Measurements from ENCODE around the gene E2F8. TPM values are rescaled to one million over a fixed set of nuclear protein-coding genes. Genes with fewer than 3 reads are reported as not detected.

The E2F8 gene
- total and polyA plus RNA-seq, 2 experiments from 2014 or later: 8.3 to 10.6 TPM

GRCh38 chr11:19244084-19244483, 3.3 kb upstream of the E2F8 start (continued):
- no peak for TF ChIP-seq ZNF462 (CRISPR knock-in tag; IDR thresholded peaks at IDR 0.05)
- no peak for TF ChIP-seq ZNF114 (CRISPR knock-in tag; IDR thresholded peaks at IDR 0.05)
- TF ChIP-seq CREB1 (CRISPR knock-in tag; IDR thresholded peaks at IDR 0.05; ENCODE audit: low read depth): no peak
- TF ChIP-seq ZNF331 (CRISPR knock-in tag; IDR thresholded peaks at IDR 0.05; ENCODE audit: low read depth): no peak
- TF ChIP-seq JUNB (IDR thresholded peaks at IDR 0.05; ENCODE audit: unreplicated experiment): no peak
- TF ChIP-seq ETS1 (IDR thresholded peaks at IDR 0.05): no peak

GRCh38 chr11:19243613-19244012, 2.9 kb upstream of the E2F8 start:
- H3F3A ChIP-seq (replicated peaks; ENCODE audit: low read depth): peaks cover 4% of the 10 kb centered on the region; the same call in 1 of the 2 replicates
- no peaks in the 10 kb centered on the region for H3K79me2 ChIP-seq (replicated peaks; ENCODE audit: insufficient read depth)
- H3K27me3 ChIP-seq (ENCODE audit: insufficient read depth): peaks cover 32% of the 10 kb centered on the region
- no peaks in the 10 kb centered on the region for H3K36me3 ChIP-seq (ENCODE audit: insufficient read depth)
- no peak overlapping the region for H3K4me2 ChIP-seq
- ATAC-seq (no peak), DNase-seq (ENCODE audit: low spot score) (no peak)
- no peak overlapping the region for H3K4me3 Mint-ChIP-seq
- no peak overlapping the region for H3K4me3 ChIP-seq
- peaks cover 9% of the 10 kb centered on the region; the same call in 2 of the 3 replicates for H3K36me3 Mint-ChIP-seq (ENCODE audit: low read depth)
- H3K4me1 ChIP-seq (ENCODE audit: insufficient read depth): no peaks in the 10 kb centered on the region
- H3K27me3 Mint-ChIP-seq (ENCODE audit: insufficient read depth, low read depth, poor library complexity): peaks cover 28% of the 10 kb centered on the region
- H3K27ac Mint-ChIP-seq: no peak overlapping the region
- no peak for TF ChIP-seq EZH2phosphoT487 (IDR thresholded peaks at IDR 0.05; ENCODE audit: unreplicated experiment)
- no peak for TF ChIP-seq NANOG (IDR thresholded peaks at IDR 0.05; ENCODE audit: borderline replicate concordance)
- TF ChIP-seq ZNF331 (CRISPR knock-in tag; IDR thresholded peaks at IDR 0.05; ENCODE audit: low read depth): no peak
- no peak for TF ChIP-seq ETS1 (IDR thresholded peaks at IDR 0.05)
- TF ChIP-seq EZH2 (IDR thresholded peaks at IDR 0.05; ENCODE audit: low read depth, unreplicated experiment): no peak
- no peak for TF ChIP-seq JUNB (IDR thresholded peaks at IDR 0.05; ENCODE audit: unreplicated experiment)
- no peak for TF ChIP-seq STAT1 (IDR thresholded peaks at IDR 0.05; ENCODE audit: unreplicated experiment)
- peaks cover 5% of the 10 kb centered on the region; the same call in 2 of the 3 replicates for H3K4me1 Mint-ChIP-seq
- no peak overlapping the region for H2AFZ ChIP-seq
- H3K9me3 Mint-ChIP-seq: peaks cover 10% of the 10 kb centered on the region; the same call in 2 of the 3 replicates
- no peak overlapping the region for H3K27ac ChIP-seq (ENCODE audit: low read depth)
- H3K9me2 ChIP-seq (ENCODE audit: insufficient read depth): no peaks in the 10 kb centered on the region
- no peaks in the 10 kb centered on the region for H4K20me1 ChIP-seq (replicated peaks; ENCODE audit: insufficient read depth)
